Left forelimb (tissue), 1 donor: ENCODE data around the gene ZSCAN29.

Experiments
- DNase-seq: peaks from one replicate; pipeline ENCODE4 v3.0.0-alpha.2; 2018; ENCODE audit warnings: low spot score

The ZSCAN29 gene

DNA sequence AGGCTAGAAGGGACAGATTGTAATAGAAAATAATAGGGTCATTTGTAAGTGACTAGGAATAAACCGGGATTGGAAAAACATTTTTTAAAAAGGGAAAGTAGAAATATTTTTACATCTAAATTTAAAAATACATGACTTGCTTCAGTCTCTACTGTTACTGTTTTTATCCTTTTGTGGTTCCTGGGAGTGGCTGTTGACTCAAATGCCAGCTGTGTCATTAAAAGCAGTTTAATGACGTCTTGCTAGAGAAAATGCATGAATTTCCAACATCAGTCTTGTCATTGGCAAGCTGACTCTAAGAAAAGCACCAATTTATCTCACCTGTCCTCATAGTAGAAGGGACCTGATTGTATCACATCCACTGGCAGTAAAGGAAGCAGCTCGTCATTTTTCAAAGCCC, 23.7 kb downstream of the ZSCAN29 start:
- DNase-seq = no peak

DNA sequence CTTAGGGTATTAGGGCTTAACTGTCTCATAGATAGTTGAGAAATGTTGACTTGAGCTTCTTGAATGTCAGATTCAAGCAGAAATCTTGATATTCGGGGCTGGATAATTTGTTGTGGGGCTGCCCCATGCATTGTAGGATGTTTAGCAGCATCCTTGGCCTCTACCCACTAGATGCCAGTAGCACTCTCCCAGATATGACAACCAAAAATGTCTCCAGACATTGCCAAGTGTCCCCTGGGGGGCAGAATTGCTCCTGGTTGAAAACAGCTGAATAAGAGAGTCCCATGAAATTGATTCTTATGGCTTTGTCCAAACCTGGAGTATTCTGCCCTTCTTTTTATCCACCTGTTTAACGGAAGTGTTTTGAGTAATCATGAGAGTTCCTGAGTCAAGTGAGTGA, 24.5 kb downstream of the ZSCAN29 start:
- DNase-seq = no peak

DNA sequence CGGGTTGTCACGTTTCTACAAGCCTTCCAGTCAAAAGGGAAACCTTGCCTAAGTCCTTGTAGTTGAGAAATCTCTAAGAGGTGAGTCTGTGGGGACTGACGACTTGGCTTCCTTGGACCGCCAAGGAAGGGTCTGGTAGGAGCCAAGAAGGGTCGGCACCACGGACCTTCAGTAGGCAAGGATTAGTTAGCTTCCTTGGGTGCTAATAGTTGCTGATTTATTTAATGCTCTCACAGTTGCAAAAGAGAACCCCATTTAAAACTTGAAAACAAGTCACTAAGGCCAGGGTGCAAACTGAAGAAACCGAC, 40.1 kb downstream of the ZSCAN29 start:
- DNase-seq = no peak

DNA sequence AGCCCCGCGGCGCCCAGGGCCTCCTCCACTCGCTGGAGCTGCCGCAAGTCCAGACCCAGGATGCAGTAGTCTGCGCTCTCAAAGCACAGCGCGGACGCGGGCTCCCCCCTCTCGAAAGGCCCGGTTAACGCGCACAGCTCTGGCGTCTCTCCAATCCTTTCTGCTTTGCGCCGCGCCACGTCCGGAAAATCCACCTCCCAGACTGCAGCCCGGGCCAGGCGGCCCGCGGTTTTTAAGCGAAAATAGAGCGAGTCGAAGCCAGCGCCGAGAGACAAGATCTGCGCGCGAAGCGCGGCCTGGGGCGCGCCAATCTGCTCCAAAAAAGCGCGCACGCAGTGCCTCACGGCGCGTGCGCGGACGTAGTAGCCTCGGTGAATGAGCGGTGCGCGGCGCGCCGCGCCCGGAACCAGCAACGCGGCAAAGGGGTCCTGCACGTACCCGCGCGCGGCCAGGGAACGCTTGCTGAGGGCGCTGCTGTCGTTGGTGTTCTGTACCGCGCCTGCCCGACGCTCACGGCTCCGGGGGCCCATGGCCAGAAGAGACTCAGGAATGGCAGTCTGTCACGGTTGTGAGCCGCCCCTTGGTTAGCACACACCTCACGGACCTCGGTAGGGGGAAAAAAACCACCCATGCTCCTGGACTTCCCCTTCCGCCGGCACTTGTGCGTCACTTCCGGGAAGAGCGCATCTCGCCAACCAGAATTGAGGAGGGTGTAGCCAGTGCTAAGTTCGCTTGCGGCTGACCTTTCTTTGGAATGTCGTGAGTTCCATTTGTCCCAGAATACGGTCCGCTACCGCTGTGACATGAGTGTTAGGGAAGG, 40.7 kb downstream of the ZSCAN29 start, which contains the start of gene LCMT2:
TSS of gene LCMT2 (minus strand) at position 614 of the 820 bp plus-strand sequence. CDS start at position 530, 84 bp downstream.
- peak; percentile 96 for DNase-seq

DNA sequence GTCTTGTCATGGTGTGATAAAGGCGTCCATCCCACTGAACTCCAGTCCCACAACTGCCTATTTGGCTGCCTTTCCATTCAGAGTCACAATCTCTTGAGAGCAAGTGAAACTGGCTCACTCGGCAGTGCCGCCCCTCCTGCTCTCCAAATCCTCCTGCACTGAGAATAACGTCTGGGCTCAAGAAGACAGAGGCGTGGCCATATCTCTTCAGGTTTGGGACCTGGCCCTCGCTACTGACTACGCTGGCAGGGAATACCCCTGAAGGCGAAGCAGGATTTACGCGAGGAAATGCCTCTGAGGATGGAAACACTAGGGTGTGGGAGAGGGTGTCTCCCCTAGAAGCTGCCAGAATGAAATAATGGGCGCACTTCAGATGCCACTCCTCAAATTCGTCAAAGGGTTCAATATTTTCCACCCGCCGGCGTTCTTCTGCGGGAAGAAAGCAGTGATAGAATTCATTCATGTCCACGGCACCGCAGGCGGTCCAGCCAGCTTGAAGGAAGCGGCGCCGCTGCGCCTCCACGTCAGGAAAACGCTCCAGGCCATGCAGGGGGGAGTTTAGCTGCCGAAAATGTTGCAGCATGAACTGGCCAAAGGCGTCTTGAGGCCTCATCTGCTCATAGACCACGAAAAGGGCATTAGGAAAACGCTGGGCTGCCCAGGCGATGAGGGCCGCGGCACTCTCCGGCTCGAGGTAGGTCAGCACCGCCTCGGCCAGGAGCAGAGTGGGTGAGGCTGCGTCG, 41.5 kb downstream of the ZSCAN29 start:
- no peak for DNase-seq

DNA sequence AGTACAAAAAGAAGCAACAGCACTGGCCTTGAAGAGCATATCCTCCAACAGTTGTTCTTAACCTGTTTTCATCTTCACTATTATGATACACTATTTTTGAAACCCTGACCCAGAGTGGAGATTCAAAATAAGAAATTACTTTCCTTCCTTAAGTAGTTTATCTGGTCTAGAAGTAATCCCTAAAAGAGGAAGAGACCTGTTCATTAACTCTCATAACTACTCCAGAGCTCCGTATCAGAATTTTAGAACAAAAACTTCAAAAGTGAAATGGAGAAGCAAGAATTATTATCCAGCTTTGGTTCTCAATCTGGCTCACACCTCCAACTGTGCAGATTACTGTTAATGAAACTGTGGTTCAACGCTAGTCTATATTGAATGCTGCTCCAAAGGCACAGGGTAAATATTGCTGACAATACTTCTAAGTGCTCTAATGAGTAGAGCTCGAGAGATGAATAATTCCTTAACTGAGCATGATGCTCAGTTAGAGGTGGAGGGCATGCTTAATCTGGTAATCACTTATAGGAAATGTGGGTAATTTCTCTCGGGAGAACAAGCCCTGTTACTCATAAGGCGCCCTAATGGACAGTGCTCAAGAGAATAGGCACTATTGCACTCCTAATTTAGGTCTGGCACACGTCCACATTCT, 45.7 kb downstream of the ZSCAN29 start:
- DNase-seq = no peak

DNA sequence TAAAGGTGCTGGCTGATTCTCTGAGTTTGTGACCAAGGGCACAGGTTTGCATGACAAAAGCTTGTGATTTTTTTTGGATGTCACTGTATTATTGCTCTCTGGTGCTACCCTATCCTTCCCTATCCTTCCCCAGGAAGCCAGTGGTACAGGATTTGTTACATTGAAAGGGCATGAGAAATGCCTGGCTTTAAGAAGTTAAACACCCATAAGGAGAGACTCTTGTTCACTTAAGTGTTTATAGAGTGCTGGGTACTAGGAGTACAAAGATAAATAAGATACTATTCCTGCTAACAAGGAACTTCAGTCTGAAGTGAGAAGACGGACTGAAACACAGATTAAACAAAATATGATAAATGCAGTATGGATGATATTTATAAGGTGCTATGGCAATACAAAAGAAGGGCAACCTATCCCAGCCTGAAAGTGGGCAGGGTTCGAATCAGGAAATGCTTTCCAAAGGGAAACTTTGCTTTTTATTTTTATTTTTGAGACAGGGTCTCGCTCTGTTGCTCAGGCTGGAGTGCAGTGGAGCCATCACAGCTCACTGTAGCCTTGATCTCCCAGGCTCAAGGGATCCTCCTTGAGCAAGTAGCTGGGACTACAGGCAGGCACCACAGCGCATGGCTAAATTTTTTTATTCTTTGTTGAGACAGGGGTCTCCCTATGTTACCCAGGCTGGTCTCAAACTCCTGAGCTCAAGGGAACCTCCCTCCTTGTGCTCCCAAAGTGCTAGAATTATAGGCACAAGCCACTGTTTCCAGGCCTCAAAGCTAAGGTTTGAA, 51.7 kb downstream of the ZSCAN29 start:
- no peak for DNase-seq

DNA sequence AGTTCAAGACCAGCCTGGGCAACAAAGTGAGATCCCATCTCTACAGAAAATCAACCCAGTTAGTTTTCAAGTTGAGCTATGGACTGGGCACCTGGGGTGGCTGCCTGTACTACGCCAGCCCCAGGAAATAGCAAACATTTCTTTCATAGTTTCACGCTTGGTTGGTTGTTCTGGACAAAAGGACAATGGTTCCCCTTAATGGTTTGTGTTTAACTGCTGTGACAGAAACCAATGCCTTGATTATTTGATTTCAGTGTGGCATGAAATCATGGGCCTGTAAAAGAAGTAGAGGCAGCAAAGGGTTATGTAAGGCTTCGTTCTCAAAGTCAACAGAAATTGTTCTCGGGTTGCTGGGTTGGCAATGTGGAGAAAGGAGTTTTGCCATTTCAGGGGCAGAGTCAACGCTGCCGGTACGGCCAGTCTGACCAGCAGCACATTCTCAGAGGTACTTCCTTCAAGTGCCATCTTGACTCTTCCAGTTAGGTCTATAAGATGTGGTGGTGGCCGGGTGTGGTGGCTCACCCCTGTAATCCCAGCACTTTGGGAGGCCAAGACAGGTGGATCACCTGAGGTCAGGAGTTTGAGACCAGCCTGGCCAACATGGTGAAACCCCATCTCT, 53.2 kb downstream of the ZSCAN29 start:
- DNase-seq = no peak

DNA sequence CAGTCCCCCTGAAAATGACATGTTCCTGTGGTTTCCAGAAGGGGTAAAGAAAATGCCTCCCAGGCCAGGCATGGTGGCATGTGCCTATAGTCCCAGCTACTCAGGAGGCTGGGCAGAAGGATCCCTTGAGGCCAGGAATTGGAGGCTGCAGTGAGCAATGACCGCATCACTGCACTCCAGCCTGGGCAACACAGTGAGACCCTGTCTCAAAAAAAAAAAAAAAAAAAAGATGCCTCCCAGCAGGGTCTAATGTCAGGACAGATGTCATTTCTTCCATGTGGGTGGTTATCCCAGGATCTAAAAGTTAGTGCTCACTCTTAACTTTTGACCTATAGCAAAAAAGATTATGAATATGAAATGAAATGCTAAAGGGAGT, 53.9 kb downstream of the ZSCAN29 start:
- DNase-seq = no peak

DNA sequence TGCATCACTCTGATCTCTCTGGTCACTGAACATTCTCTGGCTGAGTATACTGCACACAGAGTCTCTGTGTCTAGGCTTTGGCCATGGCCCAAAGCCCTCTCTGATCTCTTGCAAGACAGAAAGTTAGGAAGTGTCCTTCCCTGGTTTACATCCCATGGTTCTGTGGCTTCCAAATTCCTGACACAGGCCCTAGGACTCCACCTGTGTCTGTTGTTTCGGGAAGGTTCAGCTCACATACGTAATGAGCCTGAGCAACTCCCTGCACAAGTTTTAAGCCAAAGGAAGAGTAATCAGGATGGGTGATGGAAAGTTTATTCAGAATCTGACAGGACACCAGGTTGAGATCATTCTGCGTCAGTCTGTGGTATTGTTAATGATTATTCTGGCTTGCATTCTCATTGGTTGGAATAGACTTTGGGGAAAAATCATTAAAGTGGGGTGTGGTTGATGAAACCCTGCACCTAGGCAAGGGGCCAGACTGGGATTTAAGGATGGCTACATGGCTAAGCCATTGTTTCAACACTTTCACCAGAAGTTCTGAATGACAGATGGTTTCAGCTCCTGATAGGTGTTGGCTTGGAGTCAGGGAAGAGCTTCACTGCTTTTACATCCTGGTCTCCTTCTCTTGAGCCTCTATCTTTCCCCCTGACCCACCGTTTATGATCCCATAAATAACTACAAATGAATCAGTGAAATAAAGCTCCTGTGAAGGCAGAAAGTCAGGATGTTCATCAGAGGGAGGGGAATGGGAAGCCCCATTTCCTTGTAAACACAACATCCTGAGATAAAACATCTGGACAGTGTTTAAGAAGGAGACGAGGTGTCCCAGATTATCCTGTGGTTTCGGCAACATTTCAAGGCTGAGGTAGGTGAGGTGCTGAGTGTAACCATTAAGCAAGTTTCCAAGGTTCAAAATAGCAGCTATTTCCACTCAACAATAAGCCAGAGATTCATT, 54.5 kb downstream of the ZSCAN29 start:
- DNase-seq = no peak

DNA sequence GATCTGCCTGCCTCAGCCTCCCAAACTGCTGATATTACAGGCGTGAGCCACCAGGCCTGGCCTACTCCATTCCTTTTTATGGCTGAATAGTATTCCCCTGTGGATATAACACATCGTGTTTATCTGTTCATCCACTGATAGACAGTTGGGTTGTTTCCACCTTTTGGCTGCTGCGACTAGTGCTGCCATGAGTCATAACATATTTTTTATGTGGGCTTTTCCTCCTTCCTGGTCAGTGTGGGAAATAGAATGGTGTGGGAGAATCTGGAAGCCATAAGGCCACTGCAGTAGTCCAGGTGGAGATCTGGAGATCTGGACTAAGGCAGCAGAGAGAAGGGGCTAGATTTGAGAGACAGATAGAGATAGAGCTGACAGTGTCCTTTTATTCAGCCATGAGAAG, 56.7 kb downstream of the ZSCAN29 start:
- no peak for DNase-seq

DNA sequence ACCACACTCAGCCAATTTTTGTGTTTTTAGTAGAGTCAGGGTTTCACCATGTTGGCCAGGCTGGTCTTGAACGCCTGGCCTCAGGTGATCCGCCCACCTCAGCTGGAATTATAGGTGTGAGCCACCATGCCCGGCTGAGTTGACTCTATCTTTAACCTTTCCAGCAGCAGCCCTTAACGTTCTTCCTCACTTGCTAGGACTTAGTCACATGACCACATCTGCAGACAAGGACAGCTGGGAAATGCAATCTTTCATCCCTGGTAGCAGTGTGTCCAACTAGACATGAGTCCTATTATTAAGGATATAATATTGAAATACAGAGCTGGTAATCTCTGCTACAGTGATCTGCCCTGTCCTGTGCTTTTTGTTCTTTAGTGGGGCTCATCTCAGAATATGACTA, 58.5 kb downstream of the ZSCAN29 start:
- no peak for DNase-seq
